NCI-H2029 treated with DMSO at 0.1 percent for 48 hours (cell line): ENCODE data around the gene THSD7B.
"Not testable (repeated sequence)": the region's sequence is repeated elsewhere in the genome, so short reads cannot be mapped to it uniquely, and the experiment has no call there.

ENCODE experiments used
- DNase-seq: peaks from one replicate; lab custom pipeline; 2025; lab: John Stamatoyannopoulos, UW

The THSD7B gene

DNA sequence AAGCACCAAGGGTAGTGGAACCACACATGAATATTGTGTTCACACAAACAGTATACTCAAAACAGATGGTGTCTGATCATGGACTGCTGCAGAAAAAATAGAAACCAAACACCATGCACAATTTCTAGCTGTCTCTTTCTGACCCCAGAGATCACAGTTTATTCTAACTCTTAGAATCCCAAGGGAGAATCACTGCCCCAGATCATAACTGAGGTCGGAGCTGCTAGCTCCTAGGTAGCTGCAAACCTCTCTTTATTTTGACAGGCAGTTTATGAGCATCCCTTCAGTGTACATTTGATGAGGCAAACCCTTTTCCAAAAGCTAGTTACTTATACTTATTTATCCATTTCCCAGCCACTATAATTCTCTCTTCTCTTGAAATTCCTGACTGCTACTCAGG lies 759.8 kb downstream of the THSD7B start:
- DNase-seq = no peak

- DNase-seq = peak; percentile 41
Measured at GRCh38 chr2:137525641-137526190, 760.4 kb downstream of the THSD7B start.

- no peak for DNase-seq
Measured at GRCh38 chr2:137535897-137536296, 770.6 kb downstream of the THSD7B start.

GRCh38 chr2:137539336-137539735 lies 774.0 kb downstream of the THSD7B start:
- DNase-seq = no peak

DNA sequence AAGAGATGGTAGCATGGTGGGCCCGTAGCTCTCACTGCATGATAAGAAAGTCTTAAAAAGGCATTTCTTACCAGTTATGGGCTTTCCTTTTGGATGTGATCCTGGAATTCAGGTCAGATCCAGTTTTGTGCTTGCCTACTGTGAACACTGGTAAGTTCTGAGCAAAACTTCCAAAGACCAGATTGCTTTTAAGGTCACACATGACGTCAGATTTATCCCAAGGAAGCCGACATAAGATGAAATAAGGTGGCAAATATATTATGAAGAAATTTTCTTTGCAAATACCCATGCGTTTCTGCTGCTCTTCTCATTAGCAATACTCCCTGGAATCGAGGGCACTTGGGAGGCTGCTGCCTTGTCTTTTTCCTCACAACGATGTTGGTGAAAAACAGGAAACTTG lies 782.5 kb downstream of the THSD7B start:
- DNase-seq = no peak

DNA sequence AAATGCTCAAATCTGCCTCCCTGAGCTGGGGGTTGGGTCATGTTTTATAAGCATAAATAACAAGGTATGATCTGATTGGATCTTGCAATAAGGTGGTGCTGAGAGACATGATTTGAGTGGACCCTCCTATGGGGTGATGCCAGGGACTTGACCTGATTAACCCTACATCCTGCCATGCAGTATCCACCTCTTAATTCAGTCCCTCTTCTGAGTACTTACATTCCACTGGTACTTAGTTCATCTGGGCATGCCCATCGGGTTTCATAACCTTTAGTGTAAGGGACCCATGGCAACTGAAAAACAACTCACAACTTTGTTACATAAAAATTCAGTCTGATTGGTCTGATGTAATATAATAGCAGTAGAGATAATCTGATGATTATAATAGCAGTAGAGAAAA lies 801.0 kb downstream of the THSD7B start:
- DNase-seq = no peak

DNA sequence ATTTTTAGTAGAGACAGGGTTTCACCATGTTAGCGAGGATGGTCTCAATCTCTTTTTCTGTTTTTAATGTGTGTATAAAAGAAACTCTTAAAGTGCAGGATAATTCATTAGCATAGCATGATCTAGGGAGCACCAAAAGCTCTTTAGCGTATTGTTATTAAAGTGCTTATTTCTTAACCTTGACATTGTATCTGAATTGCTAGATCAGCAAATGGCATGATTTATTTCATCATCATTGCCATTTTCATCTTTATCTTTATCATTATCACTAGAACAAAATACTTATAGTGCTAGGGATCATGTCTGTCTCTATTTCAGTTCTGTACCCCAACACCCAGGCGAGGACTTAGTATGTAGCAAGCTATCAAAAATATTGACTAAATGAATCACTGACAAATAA lies 805.1 kb downstream of the THSD7B start:
- no peak for DNase-seq

DNA sequence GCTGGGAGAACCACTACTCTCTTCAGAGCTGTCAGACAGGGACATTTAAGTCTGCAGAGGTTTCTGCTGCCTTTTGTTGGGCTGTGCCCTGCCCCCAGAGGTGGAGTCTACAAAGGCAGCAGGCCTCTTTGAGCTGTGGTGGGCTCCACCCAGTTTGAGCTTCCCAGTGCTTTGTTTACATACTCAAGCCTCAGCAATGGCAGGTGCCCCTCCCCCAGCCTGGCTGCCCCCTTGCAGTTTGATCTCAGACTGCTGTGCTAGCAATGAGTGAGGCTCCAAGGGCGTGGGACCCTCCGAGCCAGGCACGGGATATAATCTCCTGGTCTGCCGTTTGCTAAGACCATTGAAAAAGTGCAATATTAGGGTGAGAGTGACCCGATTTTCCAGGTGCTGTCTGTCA lies 822.5 kb downstream of the THSD7B start:
- DNase-seq = not testable (repeated sequence)

DNA sequence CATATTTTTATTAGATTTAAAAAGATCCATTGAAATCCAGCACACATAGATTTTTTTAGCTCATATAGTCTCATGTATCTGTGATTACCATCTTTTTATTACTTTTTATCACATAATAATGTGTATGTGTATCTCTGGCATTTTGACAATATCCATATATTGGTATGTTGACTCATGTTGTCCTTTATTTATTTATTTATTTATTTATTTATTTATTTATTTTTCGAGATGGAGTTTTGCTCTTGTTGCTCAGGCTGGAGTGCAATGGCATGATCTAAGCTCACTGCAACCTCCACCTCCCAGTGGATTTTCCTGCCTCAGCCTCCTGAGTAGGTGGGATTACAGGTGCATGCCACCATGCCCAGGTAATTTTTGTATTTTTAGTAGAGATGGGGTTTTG lies 823.2 kb downstream of the THSD7B start:
- not testable (repeated sequence) for DNase-seq

DNA sequence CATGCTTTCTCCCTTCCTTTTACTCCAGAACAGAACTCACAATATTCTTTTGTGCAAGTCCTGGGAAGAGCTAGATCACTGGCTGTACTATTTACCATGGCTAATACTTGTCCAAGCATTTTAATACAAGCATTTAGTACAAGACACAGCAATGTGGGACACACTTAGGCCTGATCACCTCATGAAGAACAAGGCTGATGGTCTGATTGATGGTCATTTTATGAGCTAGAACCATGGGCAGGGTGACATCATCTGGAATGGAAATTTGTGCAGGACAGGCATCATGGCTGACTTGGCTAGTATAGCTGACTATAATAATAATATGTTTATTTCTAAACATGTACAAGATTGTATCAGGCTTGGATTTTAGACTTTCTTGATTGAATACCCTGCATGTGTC lies 824.8 kb downstream of the THSD7B start:
- DNase-seq = no peak

- no peak for DNase-seq
Measured at GRCh38 chr2:137607722-137608318, 842.5 kb downstream of the THSD7B start.

- DNase-seq = no peak
Measured at GRCh38 chr2:137638932-137639331, 873.6 kb downstream of the THSD7B start.

DNA sequence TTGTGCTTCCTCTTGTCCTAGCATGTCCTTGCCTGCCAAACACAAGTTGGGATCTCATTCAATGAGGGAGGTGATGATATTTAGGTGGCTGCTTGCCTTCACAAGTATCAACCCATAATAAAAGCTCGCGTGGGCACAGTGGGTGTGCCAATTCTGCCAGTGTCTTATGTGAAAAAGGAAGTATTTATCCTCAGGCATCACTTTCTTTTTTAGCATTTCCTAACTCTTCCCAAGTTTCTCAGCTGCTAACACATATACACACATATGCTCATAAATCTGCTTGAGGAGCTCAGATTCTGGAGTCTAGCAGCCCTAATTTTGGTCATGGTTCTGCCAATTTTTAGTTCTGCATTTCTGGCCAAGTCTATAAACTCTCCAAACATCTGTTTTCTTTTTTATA lies 879.4 kb downstream of the THSD7B start:
- no peak for DNase-seq

- no peak for DNase-seq
Measured at GRCh38 chr2:137654046-137654445, 888.7 kb downstream of the THSD7B start.

- DNase-seq = no peak
Measured at GRCh38 chr2:137655814-137656213, 890.5 kb downstream of the THSD7B start.

DNA sequence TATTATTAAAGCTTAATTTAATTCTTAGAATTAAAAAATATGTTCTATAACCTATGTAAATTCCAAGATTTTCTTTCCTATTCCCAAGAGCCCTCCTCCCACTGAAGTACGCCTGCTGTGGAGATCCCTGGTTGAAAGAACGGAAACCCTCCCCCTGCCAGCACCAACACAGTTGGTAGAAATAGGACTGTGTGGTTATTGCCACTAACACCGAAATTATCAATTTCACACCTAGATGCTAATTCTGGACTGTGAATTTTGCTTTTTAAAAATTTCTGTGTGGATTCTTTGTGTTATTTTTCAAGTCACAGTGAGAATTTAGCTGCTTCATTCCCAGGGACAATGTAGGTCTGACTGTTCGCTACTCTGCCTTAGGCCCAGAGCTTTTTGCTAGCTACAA lies 893.1 kb downstream of the THSD7B start:
- no peak for DNase-seq

DNA sequence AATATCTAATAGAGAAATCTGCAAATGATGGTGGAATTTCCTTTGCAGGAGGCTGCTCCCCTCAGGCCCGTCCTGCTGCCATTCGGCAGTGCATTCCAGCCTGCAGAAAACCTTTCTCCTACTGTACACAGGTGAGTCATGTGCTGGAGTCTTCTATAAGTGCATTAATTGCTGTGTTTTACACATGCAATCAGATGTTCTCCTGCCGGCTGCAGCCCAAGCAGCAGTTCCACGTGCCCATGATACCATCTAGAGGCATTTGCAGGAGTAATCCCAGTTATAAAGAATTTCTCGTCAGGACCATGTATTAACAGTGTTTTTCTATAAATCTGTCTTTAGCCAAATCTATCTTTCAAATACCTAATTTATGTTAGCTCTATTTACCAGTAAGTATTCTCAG lies 894.3 kb downstream of the THSD7B start:
- DNase-seq = no peak

DNA sequence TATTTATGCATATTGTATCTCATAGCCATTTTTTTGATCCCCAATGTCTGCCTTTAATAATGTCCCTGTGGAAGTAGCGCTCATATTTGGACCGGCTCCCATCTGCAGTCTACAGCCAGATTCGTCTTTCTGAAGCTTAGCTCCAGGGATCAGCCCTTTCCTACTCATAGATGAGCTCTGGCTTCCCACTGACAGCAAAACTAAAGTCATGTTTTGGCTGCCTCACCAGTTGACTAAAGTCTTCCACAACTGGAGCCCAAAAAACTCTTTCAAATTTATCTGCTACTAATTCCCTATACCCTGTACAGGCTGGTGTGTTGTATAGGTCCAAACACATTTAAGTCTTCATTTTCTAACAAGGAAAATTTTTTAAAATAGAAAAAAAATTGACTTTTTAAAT lies 904.8 kb downstream of the THSD7B start:
- no peak for DNase-seq

- no peak for DNase-seq
Measured at GRCh38 chr2:137672989-137673552, 907.7 kb downstream of the THSD7B start.

DNA sequence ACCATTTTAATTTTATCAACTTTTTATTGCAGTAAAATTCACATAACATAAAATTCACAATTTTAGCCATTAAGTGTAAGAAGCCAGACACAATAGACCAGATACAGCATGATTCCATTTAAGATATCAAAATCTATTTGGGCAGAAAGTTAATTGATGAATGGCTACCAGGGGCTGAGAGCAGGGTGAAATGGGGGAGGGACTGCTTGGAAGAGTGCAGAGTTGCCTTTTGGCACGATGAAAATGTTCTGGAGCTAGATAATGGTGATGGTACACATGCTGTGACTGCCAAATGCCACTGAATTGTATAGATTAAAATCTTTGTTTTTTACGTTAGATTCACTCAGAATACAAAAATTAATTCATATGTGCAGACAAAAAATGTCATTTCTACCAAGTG lies 909.6 kb downstream of the THSD7B start:
- no peak for DNase-seq

DNA sequence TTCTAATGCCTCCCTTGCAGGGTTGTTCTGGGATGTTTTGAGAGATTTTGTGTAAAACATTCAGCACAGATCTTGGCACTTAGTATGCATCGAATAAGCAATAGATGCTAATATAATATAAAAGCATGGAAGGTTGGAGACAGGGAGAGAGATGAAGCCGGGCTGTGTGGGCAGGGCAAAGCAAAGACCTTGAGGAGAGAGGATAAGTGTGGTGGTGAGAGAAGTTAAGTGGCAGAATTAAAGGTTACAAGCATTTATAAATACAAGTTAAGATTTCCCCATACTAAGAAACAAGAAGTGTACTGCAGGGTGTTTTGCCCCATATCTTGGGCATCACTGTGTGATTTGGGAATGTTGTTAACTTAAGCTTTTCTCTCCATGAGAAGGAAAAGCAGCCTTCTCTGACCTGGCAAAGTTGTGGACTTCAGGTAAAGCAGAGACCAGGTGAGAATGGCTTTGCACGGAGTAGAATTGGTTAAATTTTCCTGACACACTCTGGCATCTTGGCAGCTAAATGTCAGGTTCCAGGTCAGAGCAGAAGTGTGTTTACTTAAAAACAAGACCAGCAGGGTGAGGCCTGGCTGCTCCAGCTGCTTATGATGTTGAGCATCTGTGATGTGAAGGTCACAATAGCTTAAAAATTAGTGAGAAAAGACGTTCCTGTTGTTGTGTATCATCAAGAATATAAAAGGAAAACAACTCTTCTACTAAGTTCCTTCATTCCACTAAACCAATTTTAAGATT lies 910.4 kb downstream of the THSD7B start:
- no peak for DNase-seq

DNA sequence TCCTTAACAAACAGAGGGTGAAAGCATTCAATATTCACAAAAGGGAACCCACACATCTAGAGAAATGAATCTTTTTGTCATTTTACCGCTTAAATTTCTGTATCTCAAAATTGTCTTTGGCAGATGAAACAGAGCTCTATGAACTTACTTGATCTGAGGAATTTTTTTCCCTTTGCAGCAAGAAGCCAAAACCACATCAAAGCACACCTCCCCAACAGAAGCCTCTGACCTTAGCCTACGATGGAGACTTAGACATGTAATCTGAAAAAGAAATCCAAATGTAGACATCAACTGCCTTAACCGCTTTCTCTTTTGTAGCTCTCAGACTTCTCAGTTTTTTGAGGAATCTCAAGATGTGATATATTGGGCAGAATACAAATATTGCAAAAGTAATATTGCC lies 911.0 kb downstream of the THSD7B start:
- DNase-seq = no peak

DNA sequence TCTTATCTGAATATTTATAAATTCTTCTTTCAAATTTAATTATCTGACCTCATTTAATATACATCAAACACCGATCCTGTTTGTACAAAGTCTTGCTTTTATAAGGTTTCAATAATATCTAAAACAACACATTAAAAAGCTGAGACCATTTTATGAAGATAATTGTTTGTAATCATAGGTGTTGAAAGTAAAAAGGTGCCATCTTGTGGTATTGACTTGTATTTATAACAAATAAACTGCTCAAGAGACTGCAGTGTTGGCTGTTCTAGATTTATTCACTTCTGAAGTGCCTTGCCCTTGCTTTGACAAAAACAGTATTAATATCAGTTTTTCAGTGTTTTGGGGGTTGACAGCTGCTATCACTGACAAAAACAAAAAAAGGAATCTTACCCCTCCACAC lies 912.1 kb downstream of the THSD7B start:
- no peak for DNase-seq
